A549 (cell line): Measurements from ENCODE around the gene RNPS1. TPM values are rescaled to one million over a fixed set of nuclear protein-coding genes. Genes with fewer than 3 reads are reported as not detected.

Experiments
- ATAC-seq, 2 experiments: fragments of 200-7000 bp in 1 of 2; fragments of >200 bp in 1 of 2; cut with Nextera tagmentation in 1 of 2; cut with Tn5 transposase in 1 of 2; 3 replicates each; pipeline versions ENCODE4 v1.8.0 to v1.9.1; 2018 to 2020; ENCODE audit warnings: mild to moderate bottlenecking in 1 of 2, moderate library complexity in 1 of 2
- CTCF ChIA-PET: fragments of 300-600 bp; sonication (Branson Sonifier 250); formaldehyde crosslinking; extraction: SDS; loops from one replicate; lab custom pipeline; 2021; ENCODE audit warnings: antibody characterized with exemption, inconsistent platforms; lab: Yijun Ruan, JAX
- POLR2A ChIA-PET: fragments of 350-600 bp; formaldehyde crosslinking; extraction: SDS; loops from one replicate; lab custom pipeline; 2021; ENCODE audit warnings: antibody characterized with exemption, inconsistent platforms; lab: Yijun Ruan, JAX
- DNase-seq, 2 experiments: peaks; one replicate each; pipeline versions ENCODE4 v3.0.0 to v3.0.0-alpha.2; 2011 to 2016; ENCODE audit warnings: low read depth in 1 of 2, low spot score in 1 of 2
- FAIRE-seq: peaks from 2 replicates; lab custom pipeline; 2011; peaks lifted over from hg19 to GRCh38; lab: Jason Lieb, UNC
- H3K27ac ChIP-seq, 2 experiments: fragments of >200 bp; sonication (Bioruptor Twin); formaldehyde crosslinking; 3 replicates each; pipeline ENCODE4 v1.5.1; 2016 to 2017
- H3K4me1 ChIP-seq: fragments of >200 bp; sonication (Bioruptor Twin); formaldehyde crosslinking; 3 replicates; pipeline ENCODE4 v1.6.1; 2016
- H3K4me2 ChIP-seq: fragments of >200 bp; sonication (Bioruptor Twin); formaldehyde crosslinking; 3 replicates; pipeline ENCODE4 v1.6.1; 2016
- H3K4me3 ChIP-seq: fragments of >200 bp; sonication (Bioruptor Twin); formaldehyde crosslinking; 3 replicates; pipeline ENCODE4 v1.5.1; 2016
- H3K9me3 ChIP-seq: fragments of >200 bp; sonication (Bioruptor Twin); formaldehyde crosslinking; 3 replicates; pipeline ENCODE4 v1.6.1; 2016
- CHD4 ChIP-seq: fragments of 200-600 bp; sonication (generic); IDR thresholded peaks from 2 replicates; pipeline ENCODE4 v1.6.1; 2016; ENCODE audit warnings: antibody characterized with exemption, mild to moderate bottlenecking, borderline replicate concordance
- EHF ChIP-seq: fragments of 250-450 bp; sonication (Bioruptor Pico); IDR thresholded peaks from 2 replicates; pipeline ENCODE4 v1.5.0; 2020; ENCODE audit warnings: mild to moderate bottlenecking
- EHMT2 ChIP-seq: fragments of 200-600 bp; sonication (generic); IDR thresholded peaks from 2 replicates; pipeline ENCODE4 v1.6.1; 2016; ENCODE audit warnings: antibody characterized with exemption, low read depth, mild to moderate bottlenecking, moderate library complexity
- FOSL2 ChIP-seq, 2 experiments: fragments of 450-650 bp in 1 of 2; fragments of >200 bp in 1 of 2; sonication (Bioruptor Twin) in 1 of 2; formaldehyde crosslinking; IDR thresholded peaks; 2 replicates each; pipeline versions ENCODE4 v1.5.0 to v1.6.1; 2016 to 2020; ENCODE audit warnings: mild to moderate bottlenecking in 1 of 2, moderate library complexity in 1 of 2
- FOXS1 ChIP-seq: fragments of 250-450 bp; sonication (Bioruptor Pico); IDR thresholded peaks from 2 replicates; pipeline ENCODE4 v1.5.0; 2020; ENCODE audit warnings: mild to moderate bottlenecking, moderate library complexity
- GATA3 ChIP-seq: IDR thresholded peaks from 2 replicates; pipeline ENCODE4 v1.6.1; 2012; ENCODE audit warnings: borderline replicate concordance
- HES2 ChIP-seq: fragments of >200 bp; sonication (Bioruptor Twin); formaldehyde crosslinking; IDR thresholded peaks from 2 replicates; pipeline ENCODE4 v1.6.1; 2016
- HOXB13 ChIP-seq: fragments of 250-450 bp; sonication (Bioruptor Pico); IDR thresholded peaks from 2 replicates; pipeline ENCODE4 v1.5.0; 2020; ENCODE audit warnings: low read depth, mild to moderate bottlenecking, moderate library complexity
- JUNB ChIP-seq: fragments of >200 bp; sonication (Bioruptor Twin); formaldehyde crosslinking; IDR thresholded peaks from 2 replicates; pipeline ENCODE4 v1.6.1; 2016
- KDM1A ChIP-seq: fragments of 200-600 bp; sonication (generic); IDR thresholded peaks from 2 replicates; pipeline ENCODE4 v1.6.1; 2016; ENCODE audit warnings: low read depth, mild to moderate bottlenecking
- MAFK ChIP-seq: fragments of 450-650 bp; IDR thresholded peaks from 2 replicates; pipeline ENCODE4 v1.6.1; 2014; ENCODE audit not compliant: partially characterized antibody
- MAX ChIP-seq: IDR thresholded peaks from 2 replicates; pipeline ENCODE4 v1.6.1; 2012
- NFE2L2 ChIP-seq: fragments of 150-350 bp; conservative IDR thresholded peaks from 2 replicates; pipeline ENCODE4 v1.6.1; 2014; ENCODE audit warnings: low read length
- PBX3 ChIP-seq: IDR thresholded peaks from 2 replicates; pipeline ENCODE4 v1.6.1; 2012
- PHF8 ChIP-seq: fragments of 200-600 bp; sonication (generic); IDR thresholded peaks from 2 replicates; pipeline ENCODE4 v1.6.1; 2016; ENCODE audit warnings: low read depth, mild to moderate bottlenecking, antibody characterized with exemption, moderate library complexity, borderline replicate concordance
- POLR2A ChIP-seq: IDR thresholded peaks from 2 replicates; pipeline ENCODE4 v1.6.1; 2012; ENCODE audit warnings: mild to moderate bottlenecking, low read length
- POLR2AphosphoS2 ChIP-seq: conservative IDR thresholded peaks from 2 replicates; pipeline ENCODE4 v1.6.1; 2012; ENCODE audit warnings: low read length, improper control_type of control experiment, inconsistent platforms
- RAD21 ChIP-seq, 2 experiments: fragments of >200 bp in 1 of 2; sonication (Bioruptor Twin) in 1 of 2; formaldehyde crosslinking in 1 of 2; IDR thresholded peaks in 1 of 2; conservative IDR thresholded peaks in 1 of 2; 2 replicates in 1 of 2; 3 replicates in 1 of 2; pipeline ENCODE4 v1.6.1; 2012 to 2018; ENCODE audit warnings: inconsistent platforms in 1 of 2
- RCOR1 ChIP-seq: fragments of 150-350 bp; IDR thresholded peaks from 2 replicates; pipeline ENCODE4 v1.6.1; 2014; ENCODE audit warnings: antibody characterized with exemption, low read length, low read depth
- RNF2 ChIP-seq: fragments of 200-600 bp; sonication (generic); IDR thresholded peaks from 2 replicates; pipeline ENCODE4 v1.6.1; 2016; ENCODE audit warnings: low read depth, mild to moderate bottlenecking, antibody characterized with exemption, moderate library complexity, borderline replicate concordance
- TFCP2L1 ChIP-seq: fragments of 250-450 bp; sonication (Bioruptor Pico); IDR thresholded peaks from 2 replicates; pipeline ENCODE4 v1.5.0; 2021; ENCODE audit warnings: mild to moderate bottlenecking
- ZNF302 ChIP-seq: fragments of 250-450 bp; sonication (Bioruptor Pico); IDR thresholded peaks from 2 replicates; pipeline ENCODE4 v1.9.0; 2021; ENCODE audit warnings: inconsistent platforms, mild to moderate bottlenecking, moderate library complexity
- ZSCAN20 ChIP-seq: fragments of 250-450 bp; sonication (Bioruptor Pico); IDR thresholded peaks from 2 replicates; pipeline ENCODE4 v1.8.0; 2022; ENCODE audit warnings: mild to moderate bottlenecking, moderate library complexity
- WGBS: methylation state at CpG from one replicate; pipeline ENCODE4 v1.1.6; 2017; ENCODE audit errors: missing lambda C conversion rate; 5-methylcytosine and 5-hydroxymethylcytosine counted together
- polyA plus RNA-seq, 4 experiments: library from polyadenylated mRNA; depleted of rRNA in 3 of 4; stranded (reverse); fragments of >200 nt; fragmentation: RNase III in 1 of 4; extraction: RNeasy Plus Mini Kit Qiagen cat#74134 plus additional on column Dnase treatment in 1 of 4; gene quantifications; 2 replicates in 3 of 4; 3 replicates in 1 of 4; pipeline ENCODE4 v1.2.3, GENCODE V29; 2011 to 2017
- TF ChIP-seq, protein P1 (sequence below): fragments of 250-450 bp; sonication (Bioruptor Pico); IDR thresholded peaks from 2 replicates; pipeline ENCODE4 v1.5.0; 2020; ENCODE audit warnings: low read depth, mild to moderate bottlenecking, moderate library complexity

Gene RNPS1
- polyA plus RNA-seq, 2 of the 4 experiments (the other 2 are of a cell fraction), result 183 to 200 TPM

- Histone ChIP-seq H3K27ac (no peak overlapping the region), H3K4me1 (no peaks in the 10 kb centered on the region), H3K4me2 (no peak overlapping the region), H3K9me3 (no peaks in the 10 kb centered on the region), H3K4me3 (no peak overlapping the region)
- DNase-seq (no peak), ATAC-seq (no peak), FAIRE-seq (no peak)
- POLR2A ChIA-PET, result no interaction called here
- 84% methylated on average over 25 of the region's 26 CpGs for WGBS
- TF ChIP-seq MAFK (no peak), RAD21 (conservative IDR thresholded peaks at IDR 0.05 in 1 of 2, IDR thresholded peaks at IDR 0.05 in 1 of 2) (no peak), ZNF302 (CRISPR knock-in tag) (no peak), MAX (no peak), ZSCAN20 (CRISPR knock-in tag) (no peak), RNF2 (no peak), FOSL2 (IDR thresholded peaks at IDR 0.05) (no peak), FOSL2 (CRISPR knock-in tag; IDR thresholded peaks at IDR 0.05) (no peak), RCOR1 (no peak), HOXB13 (CRISPR knock-in tag) (no peak)
- CTCF ChIA-PET, result interaction anchor here (0.6 to 1.6 kb wide), 5 partner anchors 9 to 391 kb away, joined by 3 to 5 read pairs (median 4); no protein-coding TSS in a partner anchor
Measured at GRCh38 chr16:2278956-2279800, 11.3 kb upstream of the RNPS1 start.

DNA sequence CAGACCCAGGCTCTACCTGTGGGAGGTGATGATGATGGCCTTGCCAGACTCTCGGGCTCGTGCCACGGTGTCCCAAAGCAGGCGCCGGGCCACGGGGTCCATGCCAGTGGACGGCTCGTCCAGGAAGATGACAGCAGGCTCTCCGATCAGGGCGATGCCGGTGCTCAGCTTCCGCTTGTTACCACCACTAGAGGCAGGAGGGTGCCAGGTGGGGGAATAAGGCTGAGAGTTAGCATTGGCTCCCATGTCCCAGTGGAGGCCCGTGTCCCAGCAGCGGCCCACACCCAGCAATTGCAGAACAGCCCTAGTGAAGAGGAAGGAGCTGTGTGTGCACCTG is 10.3 kb upstream of the RNPS1 start:
- ChIA-PET POLR2A (no interaction called here), CTCF (interaction anchor here (1.5 to 1.6 kb wide), 2 partner anchors 8 to 18 kb away, joined by 4 to 5 read pairs; no protein-coding TSS in a partner anchor)
- TF ChIP-seq PBX3 (no peak), FOSL2 (IDR thresholded peaks at IDR 0.05) (no peak), FOSL2 (CRISPR knock-in tag; IDR thresholded peaks at IDR 0.05) (no peak), POLR2A (no peak), HES2 (no peak), CHD4 (no peak), RAD21 (conservative IDR thresholded peaks at IDR 0.05 in 1 of 2, IDR thresholded peaks at IDR 0.05 in 1 of 2) (0 out of 5 replicates have a peak, but pooled peaks of 1 of the 2 experiments have one; percentile 4), JUNB (no peak), TFCP2L1 (CRISPR knock-in tag) (no peak)
- ATAC-seq, result peak; percentile 36 to 72; a peak in 3 of 6 replicates
- 92% methylated on average over 11 of the region's 14 CpGs for WGBS
- H3K4me1 ChIP-seq, result no peaks in the 10 kb centered on the region
- H3K9me3 ChIP-seq, result no peaks in the 10 kb centered on the region
- H3K4me2 ChIP-seq, result no peak overlapping the region
- DNase-seq, result peak in 1 of 2 experiments; percentile 33
- FAIRE-seq, result no peak
- no peak overlapping the region for H3K4me3 ChIP-seq
- no peak overlapping the region for H3K27ac ChIP-seq

DNA sequence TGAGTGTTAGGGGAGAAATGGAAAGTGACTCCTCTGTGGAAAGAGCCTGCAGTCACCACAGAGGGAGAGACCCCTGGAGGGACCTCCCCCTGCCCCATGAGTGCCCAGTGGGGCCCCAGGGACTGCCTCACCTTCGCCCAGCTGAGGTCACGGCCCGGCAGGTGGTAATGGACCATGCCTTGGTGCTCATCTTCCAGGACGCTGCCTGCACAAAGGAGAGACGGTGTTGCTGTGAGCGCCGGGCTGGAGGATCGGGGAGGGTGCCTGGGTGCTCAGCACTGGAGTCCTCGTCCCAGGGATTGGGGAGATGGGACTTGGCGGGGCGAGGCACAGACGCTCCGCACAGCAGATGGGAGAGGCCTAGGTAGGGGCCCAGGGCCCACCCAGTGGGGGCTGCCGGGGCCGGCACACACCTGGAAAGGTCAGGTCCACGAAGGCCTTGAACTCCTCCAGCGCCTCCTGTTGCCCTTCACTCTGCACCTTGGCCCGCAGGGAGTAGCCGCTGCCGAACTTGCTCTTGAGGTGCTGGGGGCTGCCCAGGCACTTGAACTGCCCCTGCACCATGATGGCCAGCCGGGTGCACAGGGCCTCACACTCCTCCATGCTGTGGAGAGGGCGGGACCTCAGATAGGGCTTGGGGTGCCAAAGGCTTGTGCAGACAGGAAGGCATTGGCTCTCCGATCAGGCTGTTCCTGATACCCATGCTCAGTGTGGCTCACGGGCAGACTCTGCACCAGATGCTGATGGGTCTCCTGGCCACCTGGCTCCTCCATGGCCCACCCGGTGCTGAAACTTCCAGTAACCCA is 9.7 kb upstream of the RNPS1 start:
- FAIRE-seq, result no peak
- 89% methylated on average over 18 of the region's 25 CpGs for WGBS
- no peaks in the 10 kb centered on the region for H3K4me1 ChIP-seq
- H3K9me3 ChIP-seq, result no peaks in the 10 kb centered on the region
- ChIA-PET CTCF (no interaction called here), POLR2A (no interaction called here)
- no peak overlapping the region for H3K4me2 ChIP-seq
- DNase-seq, result no peak
- no peak for ATAC-seq
- no peak for TF ChIP-seq PHF8
- TF ChIP-seq, protein P1, sequence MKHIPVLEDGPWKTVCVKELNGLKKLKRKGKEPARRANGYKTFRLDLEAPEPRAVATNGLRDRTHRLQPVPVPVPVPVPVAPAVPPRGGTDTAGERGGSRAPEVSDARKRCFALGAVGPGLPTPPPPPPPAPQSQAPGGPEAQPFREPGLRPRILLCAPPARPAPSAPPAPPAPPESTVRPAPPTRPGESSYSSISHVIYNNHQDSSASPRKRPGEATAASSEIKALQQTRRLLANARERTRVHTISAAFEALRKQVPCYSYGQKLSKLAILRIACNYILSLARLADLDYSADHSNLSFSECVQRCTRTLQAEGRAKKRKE (CRISPR knock-in tag), result no peak
- no peak for TF ChIP-seq EHMT2
- TF ChIP-seq MAX, result no peak
- TF ChIP-seq POLR2AphosphoS2, result no peak
- no peak for TF ChIP-seq NFE2L2
- no peak for TF ChIP-seq KDM1A
- TF ChIP-seq GATA3, result no peak
- no peak for TF ChIP-seq FOXS1 (CRISPR knock-in tag)
- no peak for TF ChIP-seq EHF (CRISPR knock-in tag)
- TF ChIP-seq, all 56 proteins: peak for 0
- no peak overlapping the region for H3K27ac ChIP-seq
- no peak overlapping the region for H3K4me3 ChIP-seq
